Skeletal muscle cell (primary cell): ENCODE measurements around the gene HS3ST3B1.

Experiments
- DNase-seq: peaks from one replicate; pipeline ENCODE4 v3.0.0-alpha.2; 2010; ENCODE audit warnings: low read depth
- H3K4me3 ChIP-seq: 2 replicates; pipeline ENCODE4 v1.5.1; 2011; ENCODE audit warnings: low read depth, mild to moderate bottlenecking, control low read depth, low read length, moderate library complexity

Gene HS3ST3B1

GRCh38 chr17:14302431-14303099 lies 1.7 kb downstream of the HS3ST3B1 start:
- DNase-seq, result no peak
- H3K4me3 ChIP-seq, result peak overlapping the region; percentile 93

GRCh38 chr17:14303343-14304221 lies 2.7 kb downstream of the HS3ST3B1 start:
- H3K4me3 ChIP-seq, result peak overlapping the region; percentile 93
- DNase-seq, result no peak

- H3K4me3 ChIP-seq, result peak overlapping the region; percentile 93
- DNase-seq, result no peak
Measured at GRCh38 chr17:14304222-14304772, 3.4 kb downstream of the HS3ST3B1 start.

GRCh38 chr17:14304773-14305517 lies 4.1 kb downstream of the HS3ST3B1 start:
- peak overlapping the region; percentile 93 for H3K4me3 ChIP-seq
- no peak for DNase-seq

GRCh38 chr17:14305785-14306496 lies 5.1 kb downstream of the HS3ST3B1 start:
- peak overlapping the region; percentile 17 for H3K4me3 ChIP-seq
- DNase-seq, result no peak

GRCh38 chr17:14306596-14306995 lies 5.7 kb downstream of the HS3ST3B1 start:
- no peak overlapping the region for H3K4me3 ChIP-seq
- DNase-seq, result no peak

GRCh38 chr17:14307560-14308024 lies 6.7 kb downstream of the HS3ST3B1 start:
- DNase-seq, result no peak
- peak overlapping the region; percentile 39 for H3K4me3 ChIP-seq

- DNase-seq, result no peak
- H3K4me3 ChIP-seq, result peak overlapping the region; percentile 59
Measured at GRCh38 chr17:14308636-14308964, 7.7 kb downstream of the HS3ST3B1 start.

- DNase-seq, result peak; percentile 87
- peak overlapping the region; percentile 59 for H3K4me3 ChIP-seq
Measured at GRCh38 chr17:14308965-14309879, 8.3 kb downstream of the HS3ST3B1 start.

- no peak for DNase-seq
- peak overlapping the region; percentile 59 for H3K4me3 ChIP-seq
Measured at GRCh38 chr17:14310101-14310500, 9.2 kb downstream of the HS3ST3B1 start.

- DNase-seq, result no peak
- H3K4me3 ChIP-seq, result no peak overlapping the region
Measured at GRCh38 chr17:14310605-14311004, 9.7 kb downstream of the HS3ST3B1 start.

GRCh38 chr17:14311186-14311705 lies 10.4 kb downstream of the HS3ST3B1 start:
- H3K4me3 ChIP-seq, result no peak overlapping the region
- DNase-seq, result no peak

GRCh38 chr17:14311981-14312380 lies 11.1 kb downstream of the HS3ST3B1 start:
- H3K4me3 ChIP-seq, result no peak overlapping the region

GRCh38 chr17:14312522-14312921 lies 11.6 kb downstream of the HS3ST3B1 start:
- no peak for DNase-seq
- no peak overlapping the region for H3K4me3 ChIP-seq

More at GRCh38 chr17:14311981-14312380, 11.1 kb downstream of the HS3ST3B1 start:
- DNase-seq, result no peak

- no peak for DNase-seq
- no peak overlapping the region for H3K4me3 ChIP-seq
Measured at GRCh38 chr17:14316126-14316832, 15.4 kb downstream of the HS3ST3B1 start.

- DNase-seq, result no peak
- H3K4me3 ChIP-seq, result no peak overlapping the region
Measured at GRCh38 chr17:14317383-14317782, 16.5 kb downstream of the HS3ST3B1 start.
